ENCODE measurements around the gene TNF.
"Not testable (repeated sequence)": the region's sequence is repeated elsewhere in the genome, so short reads cannot be mapped to it uniquely, and the experiment has no call there.

Gene TNF

GRCh38 chr6:31544676-31545075, 30.7 kb upstream of the TNF start:
- DNase-seq (ENCODE audit: low spot score): no peak

GRCh38 chr6:31545291-31545690, 30.1 kb upstream of the TNF start:
- DNase-seq (ENCODE audit: low spot score): no peak

- peak; percentile 78 for DNase-seq (ENCODE audit: low spot score)
Measured at GRCh38 chr6:31546339-31546957, 28.9 kb upstream of the TNF start, which contains the start of gene ATP6V1G2. Gene ATP6V1G2 (minus strand): TSS chr6:31546608. CDS start chr6:31546559, 49 bp downstream.

GRCh38 chr6:31546958-31547726, 28.2 kb upstream of the TNF start, which contains the start of gene NFKBIL1:
Gene NFKBIL1 (plus strand): TSS chr6:31547608. CDS start chr6:31547695, 87 bp downstream.
- DNase-seq (ENCODE audit: low spot score): peak; percentile 91

- DNase-seq (ENCODE audit: low spot score): no peak
Measured at GRCh38 chr6:31547727-31548543, 27.4 kb upstream of the TNF start.

- DNase-seq (ENCODE audit: low spot score): no peak
Measured at GRCh38 chr6:31548544-31548873, 26.9 kb upstream of the TNF start.

GRCh38 chr6:31551371-31551770, 24.0 kb upstream of the TNF start:
- DNase-seq (ENCODE audit: low spot score): not testable (repeated sequence)

- DNase-seq (ENCODE audit: low spot score): no peak
Measured at GRCh38 chr6:31556307-31556706, 19.1 kb upstream of the TNF start.

GRCh38 chr6:31557443-31558317, 17.7 kb upstream of the TNF start:
- DNase-seq (ENCODE audit: low spot score): no peak

- no peak for DNase-seq (ENCODE audit: low spot score)
Measured at GRCh38 chr6:31558318-31558625, 17.1 kb upstream of the TNF start.

GRCh38 chr6:31558631-31559500, 16.5 kb upstream of the TNF start:
- no peak for DNase-seq (ENCODE audit: low spot score)

GRCh38 chr6:31559606-31559957, 15.8 kb upstream of the TNF start:
- DNase-seq (ENCODE audit: low spot score): no peak

- no peak for DNase-seq (ENCODE audit: low spot score)
Measured at GRCh38 chr6:31559958-31560696, 15.2 kb upstream of the TNF start.

GRCh38 chr6:31560697-31561058, 14.7 kb upstream of the TNF start:
- no peak for DNase-seq (ENCODE audit: low spot score)

GRCh38 chr6:31567531-31568370, 7.6 kb upstream of the TNF start:
- no peak for DNase-seq (ENCODE audit: low spot score)

GRCh38 chr6:31568537-31568961, 6.8 kb upstream of the TNF start:
- no peak for DNase-seq (ENCODE audit: low spot score)

GRCh38 chr6:31569861-31570536, 5.4 kb upstream of the TNF start:
- no peak for DNase-seq (ENCODE audit: low spot score)

GRCh38 chr6:31572041-31572911, 3.1 kb upstream of the TNF start, which contains the start of gene LTA:
Gene LTA (plus strand): TSS chr6:31572289. CDS start chr6:31572743, 454 bp downstream.
- no peak for DNase-seq (ENCODE audit: low spot score)
